GM10266 (cell line): ENCODE results near the gene ATP11B.

Experiments used
- DNase-seq: peaks from one replicate; pipeline ENCODE4 v3.0.0; 2012; ENCODE audit errors: extremely low spot score
- TF ChIP-seq, protein P1 (sequence below): IDR thresholded peaks from 2 replicates; pipeline ENCODE4 v1.5.1; 2012; ENCODE audit warnings: mild to moderate bottlenecking, low read depth; ENCODE audit not compliant: control insufficient read depth, insufficient read depth; ENCODE audit errors: missing control alignments

Gene ATP11B

GRCh38 chr3:182910936-182911781 is 117.9 kb downstream of the ATP11B start:
- TF ChIP-seq, protein P1, sequence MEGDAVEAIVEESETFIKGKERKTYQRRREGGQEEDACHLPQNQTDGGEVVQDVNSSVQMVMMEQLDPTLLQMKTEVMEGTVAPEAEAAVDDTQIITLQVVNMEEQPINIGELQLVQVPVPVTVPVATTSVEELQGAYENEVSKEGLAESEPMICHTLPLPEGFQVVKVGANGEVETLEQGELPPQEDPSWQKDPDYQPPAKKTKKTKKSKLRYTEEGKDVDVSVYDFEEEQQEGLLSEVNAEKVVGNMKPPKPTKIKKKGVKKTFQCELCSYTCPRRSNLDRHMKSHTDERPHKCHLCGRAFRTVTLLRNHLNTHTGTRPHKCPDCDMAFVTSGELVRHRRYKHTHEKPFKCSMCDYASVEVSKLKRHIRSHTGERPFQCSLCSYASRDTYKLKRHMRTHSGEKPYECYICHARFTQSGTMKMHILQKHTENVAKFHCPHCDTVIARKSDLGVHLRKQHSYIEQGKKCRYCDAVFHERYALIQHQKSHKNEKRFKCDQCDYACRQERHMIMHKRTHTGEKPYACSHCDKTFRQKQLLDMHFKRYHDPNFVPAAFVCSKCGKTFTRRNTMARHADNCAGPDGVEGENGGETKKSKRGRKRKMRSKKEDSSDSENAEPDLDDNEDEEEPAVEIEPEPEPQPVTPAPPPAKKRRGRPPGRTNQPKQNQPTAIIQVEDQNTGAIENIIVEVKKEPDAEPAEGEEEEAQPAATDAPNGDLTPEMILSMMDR, result no peak
- DNase-seq, result no peak

DNA sequence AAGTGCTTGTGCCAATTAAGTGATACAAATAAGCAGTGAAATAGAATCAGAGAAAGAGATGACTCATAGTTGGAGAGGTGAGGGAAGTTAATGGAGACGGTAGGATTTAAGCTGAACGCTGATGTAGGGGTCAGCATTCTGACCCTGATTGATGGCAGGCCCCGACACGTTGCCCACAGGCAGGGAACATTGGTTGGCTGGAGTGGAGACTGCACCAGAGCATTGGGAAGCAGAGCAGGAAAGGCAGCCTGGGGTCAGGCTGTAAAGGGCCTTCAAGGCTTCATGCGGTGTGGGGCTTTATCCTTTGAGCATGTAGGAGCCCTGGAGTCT is 118.4 kb downstream of the ATP11B start:
- TF ChIP-seq, protein P1, result no peak
- DNase-seq, result no peak

DNA sequence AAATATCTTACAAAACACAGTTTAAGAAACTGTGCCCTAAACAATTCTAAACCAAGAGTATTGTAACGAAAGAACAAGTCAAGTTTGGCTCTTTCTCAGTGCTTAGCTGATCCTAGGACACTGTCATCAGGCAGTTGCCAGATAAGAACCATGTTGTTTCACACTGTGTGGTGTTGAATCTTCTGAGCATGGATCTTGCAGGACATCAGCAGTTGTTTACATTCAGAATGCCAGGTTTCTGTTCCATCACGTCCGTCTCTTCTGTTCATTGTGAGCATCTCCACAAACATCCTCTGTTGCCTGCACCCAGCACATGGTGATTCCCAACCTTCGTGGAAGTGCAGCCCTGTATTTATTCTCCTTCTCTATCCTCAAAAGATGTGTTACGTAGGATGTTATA is 119.2 kb downstream of the ATP11B start:
- no peak for DNase-seq
- TF ChIP-seq, protein P1, result no peak

DNA sequence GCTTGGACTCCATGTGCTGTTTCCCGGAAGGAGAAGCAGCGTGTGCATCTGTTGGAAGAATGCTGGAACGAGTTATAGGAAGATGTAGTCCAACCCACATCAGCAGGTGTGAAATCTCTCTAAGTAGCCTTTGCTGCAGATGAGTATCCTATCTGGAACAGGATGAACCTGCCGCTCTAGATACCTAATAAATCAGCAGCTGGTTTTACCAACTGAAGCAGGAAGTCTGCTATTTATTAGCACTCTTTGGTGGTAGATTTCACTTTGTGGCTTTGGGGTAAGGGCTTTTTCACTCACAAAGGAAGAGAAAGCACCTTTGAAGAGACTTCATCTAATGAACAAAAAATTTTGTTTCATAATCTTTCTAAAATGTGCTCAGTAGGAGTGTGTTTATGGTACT is 120.6 kb downstream of the ATP11B start:
- peak; percentile 44 for DNase-seq
- TF ChIP-seq, protein P1, result no peak

DNA sequence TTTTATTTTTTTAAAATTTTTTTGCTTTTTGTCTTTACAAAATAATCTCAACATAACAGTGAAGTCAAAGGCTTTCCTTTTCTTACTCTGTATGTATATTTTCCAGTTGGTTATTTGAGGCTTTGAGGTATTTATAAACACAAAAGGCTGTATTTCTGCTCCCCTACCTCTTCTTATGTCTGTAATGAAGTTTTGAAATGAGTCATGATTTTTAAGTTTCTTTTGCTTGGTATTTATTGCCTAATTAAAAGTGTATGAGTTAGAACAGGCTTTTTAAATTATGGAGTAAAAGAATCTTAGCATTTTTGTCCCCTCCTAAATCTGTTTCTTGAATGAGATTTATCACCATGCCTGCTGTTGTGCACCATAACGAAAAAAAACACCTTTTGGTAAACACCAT is 121.0 kb downstream of the ATP11B start:
- DNase-seq, result no peak
- TF ChIP-seq, protein P1, result no peak

DNA sequence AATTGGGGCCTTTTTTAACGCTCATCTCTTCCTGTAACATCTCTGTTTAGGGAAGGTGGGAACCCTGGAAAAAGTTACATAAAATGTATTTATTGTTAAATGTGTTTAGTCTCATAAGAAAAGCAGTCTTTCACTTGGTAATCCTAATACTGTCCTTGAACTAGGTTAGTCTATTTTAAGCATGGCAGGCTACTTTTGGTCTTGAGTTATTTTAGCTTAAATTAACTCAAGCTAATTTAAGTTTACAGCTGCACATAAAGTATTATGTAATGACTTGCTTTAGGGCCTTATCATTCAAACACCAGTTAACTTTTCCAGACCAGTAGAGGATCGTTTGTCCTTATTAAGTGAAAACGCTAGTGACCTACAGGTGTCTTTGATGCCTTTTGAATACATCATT is 123.8 kb downstream of the ATP11B start:
- no peak for DNase-seq
- TF ChIP-seq, protein P1, result no peak

GRCh38 chr3:182919866-182920357 is 126.6 kb downstream of the ATP11B start:
- TF ChIP-seq, protein P1, result no peak
- DNase-seq, result no peak
